OCI-LY3 (cell line): ENCODE measurements around the gene FMO2.

ENCODE experiments used
- CTCF ChIP-seq: fragments of 200-600, 300-600 bp; sonication (generic); IDR thresholded peaks from 2 replicates; pipeline ENCODE4 v1.5.1; 2014; ENCODE audit warnings: antibody characterized with exemption, low read length, low read depth
- EZH2phosphoT487 ChIP-seq: fragments of 200-600 bp; shearing (Covaris generic); IDR thresholded peaks from 2 replicates; pipeline ENCODE4 v1.6.1; 2018; ENCODE audit warnings: antibody characterized with exemption, mixed run types, low read depth

GRCh38 chr1:171220081-171220420 lies 35.0 kb downstream of the FMO2 start:
- TF ChIP-seq CTCF (no peak), EZH2phosphoT487 (no peak)
